HG02973 (cell line): Measurements from ENCODE around the gene CD200R1.
A peak's percentile ranks its signal among the peaks of the same experiment; 100 is the strongest.

Experiments
- ATAC-seq: cut with Tn5 transposase; IDR thresholded peaks from one replicate; pipeline ENCODE4 v1.9.1; 2021; ENCODE audit warnings: moderate library complexity; ENCODE audit not compliant: unreplicated experiment

CD200R1 gene, protein sequence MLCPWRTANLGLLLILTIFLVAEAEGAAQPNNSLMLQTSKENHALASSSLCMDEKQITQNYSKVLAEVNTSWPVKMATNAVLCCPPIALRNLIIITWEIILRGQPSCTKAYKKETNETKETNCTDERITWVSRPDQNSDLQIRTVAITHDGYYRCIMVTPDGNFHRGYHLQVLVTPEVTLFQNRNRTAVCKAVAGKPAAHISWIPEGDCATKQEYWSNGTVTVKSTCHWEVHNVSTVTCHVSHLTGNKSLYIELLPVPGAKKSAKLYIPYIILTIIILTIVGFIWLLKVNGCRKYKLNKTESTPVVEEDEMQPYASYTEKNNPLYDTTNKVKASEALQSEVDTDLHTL

DNA sequence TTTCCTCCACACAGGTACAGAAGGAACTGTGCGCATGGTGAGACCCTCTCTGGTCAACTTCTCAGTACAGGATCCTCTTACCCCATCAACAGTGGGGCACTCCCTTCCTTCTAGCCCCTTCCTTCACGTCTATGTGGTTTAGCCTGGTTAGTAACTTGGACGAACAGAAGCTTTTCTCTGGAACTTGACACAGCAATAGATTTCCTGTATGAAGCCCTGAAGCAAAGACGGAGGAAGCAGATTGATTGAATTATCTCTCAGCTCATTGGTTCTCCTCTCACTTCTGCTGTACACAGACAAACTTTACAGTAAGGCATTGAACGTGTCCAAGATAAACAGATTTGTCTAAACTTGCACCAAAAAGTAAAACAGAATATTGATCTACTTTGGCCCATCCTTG, at the start of gene CD200R1:
CD200R1 (minus strand) TSS at position 210 of the 400 bp plus-strand sequence. CDS start 246 bp downstream, outside the sequence.
- no peak for ATAC-seq

DNA sequence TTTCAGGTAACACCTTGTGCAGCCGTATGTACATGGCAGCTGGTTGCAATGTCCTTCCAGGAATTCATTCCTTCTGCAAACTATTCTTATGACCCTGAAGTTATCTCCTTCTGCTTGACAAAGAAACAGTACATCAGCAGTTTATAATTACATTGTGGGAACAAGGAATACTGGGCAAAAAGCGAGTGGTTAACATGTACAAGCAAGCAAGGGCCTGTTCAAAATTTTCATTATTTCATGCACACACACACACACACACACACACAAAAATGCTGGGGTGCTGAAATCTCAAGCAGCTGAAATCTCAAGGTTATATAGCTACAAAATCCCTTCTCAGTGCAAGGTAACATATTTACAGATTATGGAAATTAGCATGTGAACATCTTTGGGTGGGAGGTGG, 46.6 kb upstream of the CD200R1 start:
- ATAC-seq = no peak

DNA sequence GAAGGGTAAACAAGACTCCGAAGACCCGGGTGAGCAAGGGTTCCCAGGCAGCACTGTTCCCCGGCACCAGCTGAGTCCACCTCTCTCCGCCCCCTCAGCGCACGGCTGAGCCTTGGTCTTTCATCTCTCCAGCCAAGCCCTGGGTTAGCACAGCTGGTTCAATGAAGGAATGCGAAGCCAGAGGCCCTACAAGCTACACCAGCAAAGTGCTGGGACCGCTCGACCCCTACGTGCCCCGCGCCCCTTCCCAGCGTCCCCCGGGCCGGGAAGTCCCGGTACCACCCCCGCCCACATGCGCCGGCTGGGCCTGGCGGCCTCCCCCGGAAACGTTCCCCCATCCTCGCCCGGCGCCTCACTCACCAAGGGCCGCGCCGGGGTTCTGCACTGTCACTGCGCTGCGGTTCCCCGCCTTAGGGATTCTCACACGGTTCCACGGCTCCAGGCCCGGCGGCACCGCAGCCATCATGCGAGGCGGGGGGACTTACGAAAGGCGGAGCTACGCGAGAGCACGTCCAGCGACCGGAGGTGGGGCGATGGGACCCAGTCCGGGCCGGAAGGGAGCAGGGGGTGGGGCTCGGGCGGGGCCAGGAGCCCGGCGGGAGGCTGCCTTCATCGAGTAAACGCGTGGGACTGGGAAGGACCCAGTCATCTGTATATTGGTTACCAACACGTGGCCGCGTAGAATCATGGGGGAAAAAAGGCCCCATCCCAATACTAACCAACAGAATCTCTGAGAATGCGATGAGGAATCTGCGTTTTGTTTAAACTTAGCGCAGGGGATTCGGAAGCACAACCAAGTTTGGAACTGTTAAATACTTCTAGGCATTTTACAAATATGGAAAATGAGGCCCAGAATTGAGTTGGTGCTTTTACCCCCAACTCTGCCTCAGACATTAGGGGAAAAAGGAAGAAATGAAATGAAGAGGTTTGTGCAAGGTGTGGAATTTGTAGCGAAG, 44.6 kb upstream of the CD200R1 start:
- ATAC-seq = peak; percentile 81

DNA sequence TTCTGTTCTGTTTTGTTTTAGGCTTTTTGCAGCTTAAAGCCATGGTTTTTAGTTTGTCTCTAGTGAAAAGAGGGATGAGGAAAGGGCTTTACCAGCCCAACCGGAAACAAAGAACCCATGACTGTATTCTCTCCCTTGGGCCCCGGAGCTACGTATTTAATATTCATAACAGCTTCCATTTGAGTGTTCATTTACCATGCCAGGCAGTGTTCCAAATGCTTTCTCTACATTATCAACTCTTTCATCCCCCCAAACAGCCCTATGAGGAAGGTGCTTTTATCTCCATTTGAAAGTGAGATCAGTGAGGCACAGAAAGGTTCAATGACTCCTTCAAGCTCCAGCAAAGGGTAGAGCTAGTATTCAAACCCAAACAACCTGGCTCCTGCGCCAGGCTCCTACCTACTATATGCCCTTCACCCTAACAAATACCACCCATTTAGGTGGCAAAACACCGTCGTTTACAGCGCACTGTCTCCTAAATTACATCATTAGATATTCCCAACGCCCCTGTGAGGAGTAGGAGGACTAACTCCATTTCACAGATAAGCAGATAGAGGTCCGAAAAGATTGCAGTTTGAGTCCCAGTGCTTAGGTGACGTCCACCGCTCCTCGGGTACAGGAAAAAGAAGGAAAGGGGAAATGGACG, 43.8 kb upstream of the CD200R1 start:
- peak; percentile 14 for ATAC-seq

DNA sequence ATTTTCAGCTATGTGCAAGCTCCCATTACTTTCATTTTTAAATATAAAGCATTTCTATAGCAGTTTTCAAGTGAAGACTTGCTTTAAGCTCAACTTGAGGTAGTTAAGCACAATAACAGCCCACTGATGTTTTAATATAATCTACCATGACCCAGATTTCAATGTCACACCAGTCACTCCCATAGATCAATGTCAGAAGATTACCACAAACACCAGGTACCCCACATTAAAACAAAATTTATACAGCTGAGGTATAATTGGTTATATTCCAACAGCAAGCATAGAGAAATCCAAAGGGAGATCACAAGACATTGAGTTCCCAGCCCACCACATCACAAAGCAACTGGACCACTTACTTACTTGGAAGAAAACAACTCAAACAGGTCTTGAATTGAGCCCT, 38.7 kb upstream of the CD200R1 start:
- no peak for ATAC-seq

DNA sequence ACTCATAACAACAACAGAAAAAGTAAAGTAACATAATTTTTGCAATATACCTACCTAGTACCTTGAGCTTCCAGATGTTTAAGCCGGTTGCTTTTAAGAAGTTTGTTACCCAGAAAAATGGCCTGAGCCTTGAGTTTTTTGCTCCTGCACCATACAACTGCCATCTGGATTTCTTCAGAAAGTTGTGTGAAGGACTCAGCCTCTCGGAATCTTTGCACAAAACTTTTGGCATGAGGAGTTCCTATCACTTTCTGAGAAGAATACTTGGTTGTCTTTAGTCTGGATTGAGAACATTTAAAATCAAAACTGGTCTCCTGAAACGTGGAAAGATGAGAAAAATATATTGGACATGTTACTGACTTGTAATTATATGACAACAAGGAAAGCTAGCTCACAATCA, 33.2 kb upstream of the CD200R1 start:
- ATAC-seq = no peak

DNA sequence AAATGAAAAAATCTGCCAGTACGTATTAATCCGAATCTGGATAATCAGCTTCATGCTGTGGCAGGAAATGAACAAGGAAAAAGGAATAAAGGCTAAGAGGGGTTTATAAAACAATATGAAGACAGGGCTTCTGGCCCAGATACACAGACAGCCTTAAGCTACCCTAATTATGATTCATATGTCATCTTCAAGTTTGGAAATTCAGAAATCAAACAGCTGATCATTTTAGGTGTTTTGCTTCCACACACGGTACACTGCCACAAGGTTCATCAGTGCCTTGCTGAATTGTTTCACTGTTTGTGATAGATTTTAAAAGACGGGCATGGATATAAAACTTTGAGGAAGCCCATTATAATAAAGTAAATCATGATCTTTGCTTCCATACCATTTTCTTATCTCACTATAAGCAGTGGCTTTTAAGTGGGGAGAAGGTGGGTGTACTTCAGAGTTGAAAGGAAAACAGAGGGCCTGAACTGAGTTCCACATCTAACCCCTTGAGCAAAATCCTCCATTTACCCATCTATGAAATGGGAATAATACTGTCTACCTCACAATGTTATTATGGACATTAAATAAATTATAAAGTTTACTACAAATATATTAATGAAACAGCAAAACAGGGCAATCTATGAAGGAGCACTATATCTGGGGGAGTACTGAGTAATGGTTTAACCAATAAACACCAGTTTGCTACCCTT, 31.6 kb upstream of the CD200R1 start:
- no peak for ATAC-seq

DNA sequence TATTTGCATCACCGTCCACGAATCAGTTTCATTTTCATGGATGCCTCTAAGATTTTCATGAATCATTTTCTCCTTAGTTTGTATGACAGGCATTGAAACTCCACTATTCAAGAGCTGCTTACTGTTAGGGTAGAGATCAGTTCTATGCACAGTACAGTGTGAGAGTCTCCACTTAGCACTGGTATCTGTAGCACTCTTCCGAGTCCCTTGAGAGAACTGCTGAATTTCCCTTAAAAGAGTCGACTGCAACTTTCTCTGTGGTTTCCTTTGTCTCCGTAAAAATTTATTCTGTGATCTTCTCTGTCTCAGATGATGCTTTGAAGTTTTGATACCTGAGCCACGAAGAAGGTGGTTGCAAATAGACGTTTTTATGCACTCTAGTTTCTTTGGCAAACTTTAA, 30.7 kb upstream of the CD200R1 start:
- no peak for ATAC-seq

DNA sequence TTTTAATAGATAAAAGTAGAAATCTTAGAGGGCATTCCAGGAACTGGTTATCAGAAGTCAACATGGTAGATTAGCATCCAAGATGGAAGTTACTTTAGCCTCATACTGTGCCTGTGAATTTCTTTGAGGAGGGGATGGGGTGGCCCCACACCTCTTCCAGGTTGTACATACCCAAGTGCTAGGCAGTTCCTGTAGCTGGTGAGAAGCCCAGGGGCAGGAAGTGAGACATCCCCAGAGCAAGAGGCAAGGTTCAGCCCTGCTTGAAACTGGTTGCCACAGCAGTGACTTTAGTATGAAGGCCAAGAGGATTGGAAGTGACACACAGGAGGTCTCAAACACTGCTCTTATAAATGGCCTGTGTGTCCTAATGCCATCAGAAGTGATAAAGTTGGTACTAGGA, 27.8 kb upstream of the CD200R1 start:
- no peak for ATAC-seq

DNA sequence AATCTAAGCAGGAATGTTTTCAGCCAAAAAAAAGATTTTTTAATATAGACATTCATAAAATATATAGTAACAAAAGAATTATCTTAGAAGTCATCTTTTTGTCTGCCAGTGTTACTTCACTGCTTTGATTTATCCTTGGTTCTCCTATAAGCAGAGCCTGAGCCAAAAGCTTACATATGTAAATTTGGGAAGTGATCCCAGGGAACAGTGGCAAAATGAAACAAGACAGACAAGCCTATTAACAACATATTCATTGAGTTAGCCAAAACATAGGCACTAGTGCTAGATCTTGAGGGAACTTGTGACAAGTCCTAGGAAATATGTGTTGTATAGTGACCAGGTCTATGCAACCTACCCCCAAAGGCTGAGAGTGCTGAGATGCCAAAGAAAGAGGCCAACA, 27.1 kb upstream of the CD200R1 start:
- ATAC-seq = no peak

DNA sequence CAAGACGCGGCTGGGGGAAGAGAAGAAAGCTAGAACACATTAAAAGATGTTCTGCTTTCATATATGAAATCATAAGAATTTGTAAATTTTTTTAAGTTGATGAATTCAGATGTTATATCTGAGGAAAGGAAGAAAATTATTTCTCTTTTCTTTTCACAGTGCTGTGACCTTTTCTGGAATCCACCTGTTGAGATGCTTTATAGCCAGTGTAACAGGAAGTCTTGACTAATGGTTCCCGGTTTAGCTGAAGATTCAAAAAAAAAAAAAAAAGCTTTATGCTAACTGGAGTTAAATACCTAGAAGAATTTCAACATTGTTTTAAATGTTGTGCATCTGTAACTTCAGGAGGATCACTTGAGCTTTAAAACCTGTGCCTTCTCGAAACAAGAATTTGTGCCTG, 25.8 kb upstream of the CD200R1 start:
- no peak for ATAC-seq

DNA sequence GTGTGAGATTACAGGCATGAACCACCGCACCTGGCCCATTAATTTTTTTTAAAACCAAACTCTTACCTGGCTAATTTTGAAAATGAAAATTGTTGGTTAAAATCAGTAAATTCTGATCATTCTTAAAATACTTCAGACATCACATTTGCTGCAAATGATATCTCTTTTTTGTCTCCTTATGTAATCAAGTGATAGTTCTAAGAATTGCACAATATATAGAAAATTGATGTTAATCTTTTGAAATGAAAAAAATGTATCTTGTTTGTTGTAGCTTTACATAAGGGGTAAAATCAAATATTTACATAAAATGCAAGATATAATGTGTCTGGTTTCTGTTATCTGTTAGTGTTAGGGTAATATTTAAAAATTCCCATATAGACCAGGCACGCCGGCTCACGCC, 20.9 kb upstream of the CD200R1 start:
- ATAC-seq = no peak

DNA sequence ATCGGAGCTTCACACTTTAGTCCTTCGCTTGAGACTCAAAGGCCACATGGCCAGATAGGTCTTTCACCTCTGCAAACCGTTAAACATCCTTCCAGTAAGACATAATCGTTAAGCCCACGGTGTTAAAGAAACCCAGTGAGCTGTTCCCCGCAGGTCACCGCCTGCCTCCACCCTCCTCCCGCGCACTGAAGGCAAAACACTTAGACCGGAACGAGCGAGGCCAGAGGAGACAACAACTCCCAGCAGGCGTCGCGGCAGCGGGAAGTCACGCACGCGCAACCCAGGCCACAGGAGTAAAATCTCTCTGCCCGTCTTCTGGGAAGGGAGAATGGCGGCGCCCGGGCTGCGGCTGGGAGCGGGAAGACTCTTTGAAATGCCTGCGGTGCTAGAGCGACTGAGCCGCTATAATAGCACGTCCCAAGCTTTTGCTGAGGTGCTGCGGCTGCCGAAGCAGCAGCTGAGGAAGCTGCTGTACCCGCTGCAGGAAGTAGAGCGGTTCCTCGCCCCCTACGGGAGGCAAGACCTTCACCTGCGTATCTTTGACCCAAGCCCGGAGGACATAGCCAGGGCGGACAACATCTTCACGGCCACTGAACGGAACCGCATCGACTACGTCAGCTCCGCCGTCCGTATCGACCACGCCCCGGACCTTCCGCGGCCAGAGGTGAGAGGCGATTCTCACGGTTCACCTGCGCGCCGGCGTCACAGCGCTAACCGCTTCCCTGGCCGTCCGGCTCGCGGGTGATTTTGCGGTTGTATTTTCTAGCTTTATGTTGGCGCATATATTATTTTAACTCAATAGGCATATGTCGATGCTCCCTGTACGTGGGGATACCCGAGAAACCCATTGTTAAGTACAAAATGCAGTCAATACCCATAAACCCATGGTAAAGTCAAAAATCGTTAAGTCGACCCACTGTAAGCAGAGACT, 16.0 kb upstream of the CD200R1 start, which contains the start of gene GTPBP8:
GTPBP8 (plus strand) TSS at position 313 of the 931 bp plus-strand sequence; CDS start at position 329, 16 bp downstream.
- ATAC-seq = peak; percentile 94

DNA sequence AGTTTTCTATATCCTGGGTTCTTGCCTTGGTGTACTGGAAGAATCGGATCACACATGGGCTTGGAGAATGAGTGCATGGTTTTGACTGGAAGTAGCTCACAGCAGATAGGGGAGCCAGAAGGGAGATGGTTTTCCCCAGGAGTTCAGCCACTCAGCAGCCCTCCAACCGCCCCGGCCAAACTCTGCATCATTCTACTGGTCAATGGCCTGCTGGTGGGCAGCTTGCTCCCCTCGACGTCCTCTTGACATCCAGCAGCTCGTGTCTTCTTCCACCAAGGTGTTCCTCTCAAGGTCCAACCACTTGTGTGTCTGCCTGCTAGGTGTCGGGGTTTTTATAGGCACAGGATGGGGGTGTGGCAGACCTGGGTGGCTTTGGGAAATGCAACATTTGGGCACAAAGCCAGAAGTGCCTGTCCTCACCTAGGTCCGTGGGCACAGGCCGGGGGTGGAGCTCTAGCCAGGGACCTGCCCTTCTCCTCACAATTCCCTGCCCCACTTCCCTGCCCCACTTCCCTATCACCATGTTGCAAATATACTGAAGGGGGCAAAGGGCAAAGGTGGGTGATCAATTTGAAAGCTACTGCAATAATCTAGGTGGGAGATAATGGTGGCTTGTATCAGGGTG, 12.9 kb upstream of the CD200R1 start:
- ATAC-seq = no peak

DNA sequence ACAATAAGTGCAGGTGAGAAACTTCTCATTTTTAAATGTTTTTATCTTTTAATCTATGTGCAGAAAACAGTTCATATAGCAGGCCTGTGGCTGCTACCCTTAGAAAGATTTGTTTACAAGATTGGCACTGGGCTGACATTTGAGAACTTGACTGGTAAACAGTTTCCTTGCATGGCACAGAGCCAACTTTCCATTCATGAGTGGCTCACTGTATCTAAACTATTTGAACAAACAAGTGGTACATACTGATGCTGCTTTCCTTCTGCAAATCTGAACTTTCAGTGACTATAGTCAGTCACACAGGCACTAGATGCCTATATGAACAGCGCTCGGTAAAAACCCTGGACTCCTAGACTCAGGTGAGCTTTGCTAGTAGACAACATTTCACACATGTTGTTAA, 9.6 kb upstream of the CD200R1 start:
- ATAC-seq = no peak

DNA sequence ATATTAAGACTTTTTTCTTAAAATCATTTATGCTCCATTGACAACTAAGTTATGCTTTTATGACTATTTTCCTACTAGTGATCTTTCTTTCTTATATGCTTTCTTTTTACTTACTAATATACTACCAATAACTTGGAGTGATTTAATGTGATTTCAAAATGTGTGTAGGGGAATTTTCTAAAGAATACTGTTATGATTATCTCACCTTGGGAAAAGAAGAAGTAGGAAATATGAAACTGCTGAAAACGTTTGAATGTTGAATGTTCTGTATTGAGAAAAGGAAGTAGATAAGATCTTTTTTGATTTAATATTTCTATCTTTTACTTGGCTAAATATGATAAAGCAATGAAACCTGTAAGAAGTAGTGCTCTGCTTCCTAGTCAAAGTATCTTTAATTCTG, 7.8 kb upstream of the CD200R1 start:
- ATAC-seq = no peak

DNA sequence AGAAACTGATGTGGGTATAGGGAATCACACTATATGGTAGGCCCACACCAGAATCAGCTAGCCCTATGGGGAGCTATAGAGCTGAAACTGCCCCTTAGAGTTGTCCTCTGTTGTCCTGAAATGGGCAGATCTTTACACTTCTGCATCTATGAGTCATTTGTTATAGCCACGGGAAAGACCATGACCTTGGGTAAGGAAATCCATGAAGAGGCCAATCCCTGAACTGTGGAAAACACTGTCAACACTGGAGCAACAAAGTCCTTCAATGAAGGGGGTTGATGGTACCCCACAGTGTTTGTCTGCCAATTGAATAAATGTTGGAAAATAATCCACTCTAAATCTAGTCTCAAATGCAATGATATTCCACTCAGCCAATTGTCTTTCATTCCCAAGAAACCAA, 5.2 kb upstream of the CD200R1 start:
- ATAC-seq = no peak

DNA sequence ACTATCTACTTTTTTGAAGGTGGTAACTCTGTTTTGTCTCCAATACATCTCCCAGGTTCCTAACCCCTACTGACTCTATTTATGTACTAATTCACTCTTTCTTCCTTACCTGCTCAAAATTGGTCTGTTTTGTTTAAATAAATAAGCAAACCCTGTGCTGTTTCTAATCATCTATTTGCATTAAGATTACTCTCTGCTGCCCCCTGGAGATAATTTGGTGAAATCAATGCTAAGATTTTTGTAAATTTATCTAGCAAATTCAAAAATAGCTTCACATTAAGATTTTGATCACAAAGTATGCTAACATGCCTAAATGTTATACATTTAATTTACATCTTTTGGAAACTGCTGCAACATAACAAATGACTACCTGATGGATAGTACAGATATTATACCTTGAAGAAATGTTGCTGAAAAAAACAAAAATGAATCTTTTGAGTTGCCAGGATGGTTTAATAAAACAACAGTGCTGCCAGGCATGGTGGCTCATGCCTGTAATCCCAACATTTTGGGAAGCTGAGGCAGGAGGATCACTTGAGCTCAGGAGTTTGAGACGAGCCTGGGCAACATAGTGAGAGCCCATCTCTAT, 4.4 kb upstream of the CD200R1 start:
- no peak for ATAC-seq

DNA sequence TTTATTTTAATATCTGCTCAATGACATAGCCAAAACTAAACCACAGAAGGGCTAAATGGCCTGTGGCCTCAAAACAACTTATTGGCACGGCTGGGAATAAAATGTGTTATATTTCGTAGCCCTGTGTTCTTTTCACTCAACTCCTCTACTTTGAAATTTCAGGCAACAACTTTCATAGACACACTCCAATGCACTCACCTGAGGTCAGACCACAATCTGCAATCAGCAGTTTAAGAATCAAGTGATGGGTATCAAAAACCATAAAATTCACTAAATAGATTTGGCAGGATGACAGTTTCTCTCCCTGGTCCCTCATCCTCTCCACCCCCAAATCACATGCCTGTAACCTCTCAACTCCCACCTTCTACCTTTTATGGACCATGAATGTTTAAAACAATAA, 2.0 kb upstream of the CD200R1 start:
- no peak for ATAC-seq
